K562 treated with DMSO at 1 percent for 4 hours (cell line): Measurements from ENCODE around the gene PACRG. TPM values are rescaled to one million over a fixed set of nuclear protein-coding genes. Genes with fewer than 3 reads are reported as not detected.

Source experiments
- total RNA-seq: library from RNA; unstranded; fragments of 300-600 nt; gene quantifications from 2 replicates; pipeline ENCODE4 v1.2.3, GENCODE V29; 2022; ENCODE audit not compliant: insufficient read depth

PACRG gene
- total RNA-seq, result not detected in 2 replicates

GRCh38 chr6:162727322-162728182, at the start of gene PACRG, which contains the start of gene PRKN:
Gene PACRG (plus strand): TSS chr6:162727974.
Gene PRKN (minus strand): TSS chr6:162727766.

Other genes starting within 250 kb of the PACRG start
- gene PRKN, start 208 bp upstream of the PACRG start, total RNA-seq, result not detected in 2 replicates